EL (cell line): ENCODE results near the gene MYO15B.
A peak's percentile ranks its signal among the peaks of the same experiment; 100 is the strongest.

ENCODE experiments used
- DNase-seq: peaks from one replicate; pipeline ENCODE4 v3.0.0-alpha.2; 2016

Gene MYO15B

DNA sequence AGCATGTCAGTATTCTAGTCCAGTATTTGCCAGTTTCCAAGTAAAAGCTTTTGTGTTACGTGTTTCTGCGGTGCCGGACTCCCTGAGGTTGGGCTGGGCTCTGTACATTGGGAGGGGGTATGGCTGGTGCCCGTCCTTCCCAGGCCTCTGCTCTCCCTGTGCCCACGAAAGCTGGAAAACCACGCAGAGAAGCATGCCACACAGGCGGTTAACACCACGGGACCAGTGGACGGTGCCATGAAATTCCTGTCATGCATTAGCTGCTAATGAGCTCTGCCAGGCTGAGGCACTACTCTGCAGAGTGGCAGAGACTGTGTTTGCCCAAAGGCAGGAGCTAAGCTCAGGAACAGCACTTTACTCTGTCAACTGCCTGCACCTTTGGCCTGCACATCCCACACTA lies 53.7 kb downstream of the MYO15B start:
- DNase-seq, result no peak

DNA sequence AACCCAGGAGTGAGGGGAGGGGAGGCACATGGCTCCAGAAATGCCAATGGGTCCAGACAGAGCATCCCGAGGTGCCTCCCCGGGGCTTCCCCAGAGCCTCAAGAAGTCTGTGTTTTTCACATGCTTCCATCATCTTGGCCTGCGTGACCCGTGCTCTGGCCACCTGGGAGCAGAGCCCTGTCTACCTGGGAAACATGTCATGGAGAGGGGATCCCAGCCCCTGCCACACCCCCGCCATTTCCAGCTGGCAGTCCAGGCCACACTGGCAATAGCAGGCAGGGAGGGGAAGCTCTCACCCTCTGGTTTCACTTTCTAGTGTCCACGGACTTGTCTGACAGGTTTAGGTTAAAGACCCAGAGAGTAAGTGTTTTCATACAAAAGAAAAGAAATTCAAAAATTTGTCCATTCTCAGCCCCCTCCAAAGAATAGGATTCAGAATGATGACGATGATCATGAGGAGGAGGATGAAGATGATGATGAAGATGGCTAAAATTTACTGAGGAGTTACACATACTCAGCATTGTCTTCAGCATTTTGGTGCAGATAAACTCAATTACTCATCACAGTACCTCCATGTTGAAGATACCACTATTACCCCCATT lies 54.7 kb downstream of the MYO15B start:
- DNase-seq, result no peak

DNA sequence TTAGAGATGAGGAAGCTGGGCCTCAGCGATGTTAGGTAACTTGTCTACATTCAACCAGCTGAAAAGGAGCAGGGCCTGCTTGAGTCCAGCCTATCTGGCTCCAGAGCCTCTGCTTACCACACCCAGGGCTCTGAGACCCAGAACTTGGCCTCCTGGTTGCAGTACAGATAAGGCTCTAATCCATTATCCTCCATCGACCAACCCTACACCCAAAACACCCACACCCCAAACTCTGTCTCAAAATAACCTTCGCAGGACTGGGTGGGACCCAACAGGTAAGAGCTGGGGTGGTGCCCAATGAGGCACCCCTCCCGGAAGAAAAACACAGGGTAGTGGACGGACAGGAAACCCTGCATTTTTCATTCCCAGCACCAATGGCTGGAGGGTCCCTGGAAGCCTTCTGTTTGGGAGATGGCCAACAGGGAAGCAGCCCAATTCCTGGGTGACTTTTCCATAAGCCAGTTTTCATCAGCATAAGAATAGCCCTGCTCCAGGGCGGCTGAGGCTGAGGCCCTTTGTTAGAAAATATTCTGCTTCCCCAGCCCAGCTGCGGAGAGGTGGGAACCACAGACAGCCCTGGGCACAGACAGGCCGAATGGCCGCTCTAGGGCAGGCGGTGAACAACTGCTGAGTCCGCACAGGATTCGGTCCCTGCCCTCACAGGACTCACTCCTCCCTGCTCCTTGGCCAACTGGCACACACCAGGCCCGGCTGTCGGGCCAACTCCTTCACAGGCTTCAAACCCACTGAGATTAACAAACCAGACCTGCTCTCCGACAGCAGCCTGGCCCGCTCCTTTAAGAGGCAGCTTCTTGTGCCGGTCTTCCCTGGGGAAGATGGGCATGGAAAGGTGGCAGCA lies 55.4 kb downstream of the MYO15B start:
- DNase-seq, result no peak

DNA sequence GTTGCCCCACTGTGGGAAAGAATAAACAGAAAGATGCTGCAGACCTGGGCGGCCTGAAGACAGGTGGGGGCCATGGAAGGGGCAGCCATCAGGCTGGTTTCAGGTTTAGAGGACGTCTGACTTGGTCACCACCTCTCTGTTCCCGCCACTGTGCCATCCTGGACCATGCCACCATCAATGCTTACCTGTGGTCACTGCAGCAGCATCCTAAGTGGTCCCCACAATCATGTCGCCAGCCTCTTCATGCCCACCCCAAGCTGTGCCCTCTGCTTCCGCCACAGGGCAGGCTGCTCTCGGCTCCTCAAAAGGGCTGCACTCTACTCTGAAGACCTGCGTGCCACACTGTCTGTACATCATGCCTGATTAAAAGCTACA lies 56.0 kb downstream of the MYO15B start:
- no peak for DNase-seq

DNA sequence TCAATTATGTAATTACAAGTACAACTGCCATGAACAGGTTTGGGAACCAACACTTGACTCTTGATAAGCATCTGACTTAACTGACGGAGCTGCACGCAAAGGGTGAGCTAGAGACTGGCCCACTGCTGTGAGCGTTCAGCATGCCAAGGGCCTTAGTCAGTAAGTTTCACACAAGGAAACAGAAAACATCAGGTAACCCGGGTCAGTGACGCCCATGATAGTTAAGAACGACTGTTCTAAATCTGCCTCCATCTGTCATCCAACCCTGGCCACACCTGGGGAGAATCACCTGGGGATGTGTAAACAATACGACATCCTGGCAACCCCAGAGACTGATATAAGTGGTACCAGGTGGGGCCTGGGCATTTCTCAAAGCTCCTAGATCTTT lies 57.9 kb downstream of the MYO15B start:
- no peak for DNase-seq

DNA sequence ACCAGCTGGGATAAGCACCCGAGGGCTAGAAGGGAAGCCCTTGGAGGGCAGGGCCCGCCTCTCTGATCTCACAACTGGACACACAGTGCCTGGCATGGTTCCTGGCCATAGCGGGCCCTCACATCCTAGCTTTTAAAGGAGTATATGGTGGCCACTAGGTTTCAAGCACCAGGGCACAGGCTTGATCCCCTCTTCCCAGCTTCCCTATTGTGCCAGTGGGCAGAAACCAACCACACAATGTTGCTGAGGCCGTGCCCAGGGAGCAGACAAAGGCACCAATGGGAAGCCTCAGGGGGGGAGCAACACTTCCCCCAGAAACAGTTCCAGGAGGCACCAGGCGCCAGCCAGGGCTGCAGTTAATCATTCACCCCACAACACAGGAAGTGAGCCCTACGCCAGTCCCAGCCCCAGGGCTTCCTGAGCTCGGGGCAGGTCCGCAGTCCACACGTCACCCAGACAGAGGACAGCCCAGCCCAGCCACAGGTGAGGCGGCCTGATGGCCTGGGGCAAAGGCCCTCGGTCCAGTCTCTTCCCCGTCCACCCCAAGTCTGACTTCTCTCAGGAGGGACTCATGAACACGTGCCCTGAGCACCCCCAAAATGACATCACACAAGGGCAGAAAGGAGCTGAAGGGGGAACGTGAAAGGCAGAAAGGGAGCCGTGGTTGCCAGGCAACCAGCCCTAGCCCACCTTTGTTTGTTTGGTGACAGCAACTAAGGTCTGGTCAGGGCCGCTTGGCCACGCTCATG lies 58.5 kb downstream of the MYO15B start:
- DNase-seq, result no peak

DNA sequence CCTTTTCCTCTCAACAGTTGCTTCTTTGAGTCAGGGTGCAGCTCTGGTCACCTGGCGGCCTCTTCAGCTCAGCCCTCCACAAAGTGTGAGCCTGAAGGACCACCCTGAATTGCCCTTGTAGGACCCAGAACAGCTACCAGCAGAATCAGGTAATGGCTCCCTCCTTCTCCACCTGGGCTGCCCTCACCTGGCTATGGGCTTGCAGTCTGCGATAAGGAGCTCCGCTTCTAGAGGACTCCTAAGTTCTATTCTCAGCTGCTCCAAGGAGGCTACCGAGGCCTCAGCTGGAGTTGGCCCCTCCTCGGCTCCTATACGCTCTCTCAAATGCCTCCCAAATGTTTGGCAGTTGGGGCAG lies 59.0 kb downstream of the MYO15B start:
- no peak for DNase-seq

DNA sequence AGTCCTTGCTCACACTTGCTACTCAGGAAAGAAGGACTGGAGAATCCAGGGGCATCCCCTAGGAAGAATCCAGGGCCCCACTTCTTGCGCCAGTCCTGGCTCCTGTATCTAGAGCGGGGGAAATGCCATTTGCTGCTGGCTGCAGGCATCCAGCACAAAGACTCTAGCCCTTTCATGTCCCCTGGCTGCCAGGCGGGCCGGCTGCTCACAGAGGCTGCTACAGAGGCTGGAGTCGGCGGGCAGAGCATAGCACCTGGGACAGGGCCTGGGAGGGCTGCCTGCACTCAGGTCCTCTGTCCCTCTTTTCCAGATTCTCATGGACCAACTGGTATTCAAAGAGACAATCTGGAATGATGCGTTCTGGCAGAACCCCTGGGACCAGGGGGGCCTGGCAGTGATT lies 59.5 kb downstream of the MYO15B start:
- DNase-seq, result no peak

DNA sequence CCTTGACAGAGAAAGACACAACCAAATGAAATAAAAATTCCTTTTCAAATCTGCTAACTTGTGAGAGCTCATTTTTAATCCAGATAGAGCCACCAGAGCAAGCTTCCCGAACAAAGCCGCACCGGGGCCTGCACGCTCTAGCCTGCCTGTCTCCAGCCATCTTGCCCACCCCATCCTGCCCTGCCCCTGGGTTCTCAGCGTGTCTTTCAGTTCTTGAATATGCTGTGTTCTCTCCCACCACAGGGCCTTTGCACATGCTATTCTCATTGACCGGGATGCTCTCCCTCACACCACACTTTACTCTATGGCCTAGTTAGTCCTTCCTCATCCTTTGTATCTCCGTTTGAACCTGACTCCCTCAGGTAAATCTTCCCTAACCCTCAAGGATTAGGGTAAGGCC lies 60.3 kb downstream of the MYO15B start:
- no peak for DNase-seq

DNA sequence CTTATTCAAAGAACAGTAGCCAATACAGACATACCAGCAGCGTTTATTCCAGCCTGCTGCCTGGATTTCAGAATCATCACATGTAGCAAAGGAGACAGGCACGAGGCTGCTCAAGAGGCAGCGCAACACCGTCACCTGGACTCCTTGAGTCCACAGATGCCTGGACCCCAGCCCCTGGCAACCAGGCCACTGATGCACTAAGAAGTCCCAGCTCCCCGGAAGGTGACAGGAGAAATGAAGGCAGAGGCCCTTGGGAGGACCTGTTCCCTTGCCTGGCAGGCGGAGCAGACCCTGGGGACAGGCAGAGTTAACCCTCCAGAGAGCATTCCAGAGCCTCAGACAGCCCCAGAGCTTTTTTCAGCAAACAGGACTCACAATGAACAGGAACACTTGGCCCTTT lies 62.1 kb downstream of the MYO15B start:
- no peak for DNase-seq

DNA sequence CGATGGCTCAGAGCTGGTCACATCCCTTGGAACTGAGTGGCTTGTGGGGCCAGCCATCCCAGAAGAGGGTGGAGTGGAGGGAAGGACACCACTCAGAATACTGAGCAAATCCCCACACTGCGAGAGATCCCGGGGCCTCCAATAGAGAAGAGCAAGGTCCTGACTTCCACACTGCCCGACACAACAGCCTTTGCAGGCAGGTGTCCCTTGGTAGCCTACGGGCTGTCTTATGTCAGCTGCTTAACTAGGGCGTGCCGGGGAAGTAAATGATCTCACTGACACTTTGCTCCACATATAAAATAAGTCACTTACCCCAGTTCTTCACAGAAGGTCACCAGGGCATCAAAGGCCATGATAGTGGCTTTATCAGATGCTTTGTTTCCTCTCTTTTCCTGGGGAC lies 63.3 kb downstream of the MYO15B start:
- DNase-seq, result no peak

DNA sequence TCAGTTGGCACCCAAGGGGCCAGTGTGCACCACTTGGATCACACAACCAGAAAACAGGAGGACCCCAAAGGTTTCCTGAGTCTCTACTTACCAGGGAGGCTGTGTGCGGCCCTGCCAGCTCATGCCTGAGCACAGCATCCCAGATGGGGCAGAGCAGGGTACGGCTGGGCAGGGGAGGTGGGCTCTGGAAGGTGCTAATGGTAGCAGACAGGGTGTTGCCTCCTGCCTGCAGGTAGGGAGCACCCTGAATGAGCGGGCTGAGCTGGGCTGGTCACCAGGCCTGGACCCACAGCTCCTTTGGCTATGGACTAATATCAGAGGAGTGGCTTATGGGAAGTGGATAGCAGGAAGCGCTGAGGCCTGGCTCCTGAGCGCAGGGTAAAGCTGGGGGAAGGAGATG lies 64.7 kb downstream of the MYO15B start:
- no peak for DNase-seq

DNA sequence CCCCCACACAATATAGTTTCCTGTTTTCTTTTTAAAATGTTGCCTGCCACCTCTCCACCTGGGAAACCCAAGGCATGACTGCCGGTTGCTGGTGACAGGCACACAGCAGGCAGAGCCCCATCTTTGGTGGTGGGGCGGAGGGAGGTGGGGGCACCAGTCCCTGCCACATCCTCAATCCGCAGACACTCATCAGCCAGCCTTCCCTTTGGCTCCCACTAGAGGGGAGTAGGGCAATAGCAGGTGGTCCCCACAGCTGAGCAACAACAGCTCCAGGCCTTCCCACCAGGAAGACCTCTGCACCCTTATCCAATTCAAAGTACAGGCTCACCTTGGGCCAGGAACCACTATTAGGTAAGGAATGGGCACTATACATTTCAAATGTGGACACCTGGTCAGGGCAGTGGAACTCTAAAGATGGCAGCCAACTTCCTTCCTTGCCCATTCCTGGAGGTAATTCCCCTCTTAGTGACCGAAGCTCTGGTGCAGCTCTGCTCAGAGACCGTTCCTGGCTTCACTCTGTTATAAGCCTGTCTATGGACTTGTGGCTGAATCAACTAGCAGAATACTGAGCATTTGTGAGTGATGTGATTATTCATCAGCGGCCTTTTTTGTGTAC lies 65.4 kb downstream of the MYO15B start:
- DNase-seq, result peak; percentile 41

DNA sequence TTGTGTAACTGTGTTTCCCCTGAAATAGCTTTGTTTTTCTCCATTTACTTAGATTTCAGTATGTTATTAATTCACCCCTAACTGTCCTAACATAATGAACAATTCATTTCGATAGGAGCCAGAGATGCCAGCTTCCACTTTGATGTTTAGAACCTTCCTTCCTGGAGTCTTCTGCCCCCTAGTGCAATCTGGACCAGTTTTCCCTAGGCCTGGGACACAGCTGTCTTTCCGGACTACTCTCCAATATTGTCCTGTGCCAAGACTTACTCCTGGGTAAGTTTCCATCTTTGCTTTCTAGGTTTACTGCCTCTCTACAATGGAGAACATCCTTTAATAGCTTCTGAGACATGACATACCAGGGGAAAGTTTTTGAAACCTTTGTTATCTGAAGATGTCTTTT lies 66.6 kb downstream of the MYO15B start:
- no peak for DNase-seq

DNA sequence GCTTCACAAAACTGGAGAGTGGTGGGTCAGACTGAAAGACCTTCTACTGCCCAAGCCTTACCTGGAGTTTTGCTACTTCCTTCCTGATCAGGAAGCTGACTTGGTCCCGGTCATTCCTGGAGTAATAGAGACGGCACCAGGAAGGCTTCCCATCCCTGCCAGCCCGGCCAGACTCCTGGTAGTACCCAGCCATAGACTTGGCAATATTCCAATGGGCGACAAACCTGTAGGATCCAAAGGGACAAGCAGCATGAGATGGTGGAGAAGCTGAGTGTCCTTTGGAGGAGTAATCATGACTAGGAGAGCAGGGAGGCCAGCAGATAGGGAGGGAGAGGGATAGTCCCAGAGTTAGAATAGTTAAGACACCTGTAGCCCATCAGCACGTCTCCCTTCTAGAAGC lies 70.6 kb downstream of the MYO15B start:
- no peak for DNase-seq

DNA sequence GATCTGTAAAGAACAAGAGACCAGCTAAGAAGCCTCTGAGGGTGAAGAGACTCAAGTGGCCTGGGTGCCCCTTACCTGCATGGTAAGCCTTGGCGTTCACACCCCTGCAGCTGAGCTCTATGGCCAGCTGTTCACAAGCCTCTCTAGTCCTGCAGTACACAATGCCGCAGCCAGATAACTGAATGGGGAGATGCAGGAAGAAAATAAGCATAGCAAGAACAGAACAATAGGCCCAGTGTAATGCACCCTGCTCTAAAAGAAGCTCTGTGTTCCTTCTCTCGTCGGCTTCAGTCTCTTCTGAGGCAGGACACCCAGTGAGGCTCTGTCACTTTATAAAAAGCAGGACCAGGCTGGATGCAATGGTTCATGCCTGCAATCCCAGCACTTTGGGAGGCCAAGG lies 73.9 kb downstream of the MYO15B start:
- DNase-seq, result no peak

DNA sequence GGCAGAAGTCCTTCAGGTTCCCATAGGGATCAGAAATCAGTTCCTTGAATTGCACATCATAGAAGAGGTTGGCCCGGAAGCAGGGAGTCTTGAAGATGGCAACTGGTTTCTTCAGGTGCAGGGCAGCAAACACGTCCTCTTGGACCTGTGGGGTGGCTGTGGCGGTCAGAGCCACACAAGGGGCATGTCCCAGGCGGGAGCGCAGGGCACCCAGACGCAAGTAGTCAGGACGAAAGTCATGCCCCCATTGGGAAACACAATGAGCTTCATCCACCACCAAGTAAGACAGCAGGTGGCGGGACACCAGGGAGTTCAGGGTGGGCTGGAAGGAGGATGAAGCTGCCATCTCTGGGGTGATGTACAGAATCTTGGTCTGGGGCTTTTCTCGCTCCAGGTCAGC lies 74.9 kb downstream of the MYO15B start:
- no peak for DNase-seq

DNA sequence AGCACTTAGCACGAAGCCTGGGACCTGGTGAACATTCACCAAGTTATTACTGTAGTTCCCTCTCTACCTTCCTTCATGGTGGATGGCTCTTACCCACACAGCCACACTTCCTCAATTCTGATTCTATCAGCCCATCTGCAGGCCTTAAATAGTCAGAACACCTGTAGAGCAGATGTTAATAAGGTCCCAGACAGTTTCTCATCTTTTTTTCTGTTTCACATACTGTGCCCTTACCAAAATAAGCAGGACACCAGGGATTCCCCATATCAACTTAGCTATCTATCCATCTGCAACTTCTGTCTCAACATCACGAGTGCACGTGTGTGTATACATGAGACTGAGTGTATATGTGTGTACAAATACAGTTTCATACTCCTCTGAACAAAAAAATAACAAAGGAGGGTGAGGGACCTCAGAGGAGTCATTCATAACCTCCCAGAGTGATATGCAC lies 76.5 kb downstream of the MYO15B start:
- DNase-seq, result no peak

DNA sequence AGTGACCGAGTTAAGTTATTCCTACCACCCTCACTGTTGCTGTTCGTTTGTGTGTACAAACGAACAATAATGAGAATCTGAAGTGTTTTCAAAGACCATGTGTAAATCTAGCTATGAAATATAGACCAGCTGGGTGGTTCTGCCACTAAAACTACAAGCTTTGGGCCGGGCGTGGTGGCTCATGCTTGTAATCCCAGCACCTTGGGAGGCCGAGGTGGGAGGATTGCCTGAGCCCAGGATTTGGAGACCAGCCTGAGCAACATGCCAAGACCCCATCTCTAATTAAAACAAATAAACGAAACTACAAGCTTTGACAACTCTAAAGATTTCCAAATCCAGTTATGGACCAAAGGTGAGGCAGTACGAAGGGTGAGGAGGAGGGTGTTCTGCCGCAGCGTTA lies 78.4 kb downstream of the MYO15B start:
- DNase-seq, result no peak

DNA sequence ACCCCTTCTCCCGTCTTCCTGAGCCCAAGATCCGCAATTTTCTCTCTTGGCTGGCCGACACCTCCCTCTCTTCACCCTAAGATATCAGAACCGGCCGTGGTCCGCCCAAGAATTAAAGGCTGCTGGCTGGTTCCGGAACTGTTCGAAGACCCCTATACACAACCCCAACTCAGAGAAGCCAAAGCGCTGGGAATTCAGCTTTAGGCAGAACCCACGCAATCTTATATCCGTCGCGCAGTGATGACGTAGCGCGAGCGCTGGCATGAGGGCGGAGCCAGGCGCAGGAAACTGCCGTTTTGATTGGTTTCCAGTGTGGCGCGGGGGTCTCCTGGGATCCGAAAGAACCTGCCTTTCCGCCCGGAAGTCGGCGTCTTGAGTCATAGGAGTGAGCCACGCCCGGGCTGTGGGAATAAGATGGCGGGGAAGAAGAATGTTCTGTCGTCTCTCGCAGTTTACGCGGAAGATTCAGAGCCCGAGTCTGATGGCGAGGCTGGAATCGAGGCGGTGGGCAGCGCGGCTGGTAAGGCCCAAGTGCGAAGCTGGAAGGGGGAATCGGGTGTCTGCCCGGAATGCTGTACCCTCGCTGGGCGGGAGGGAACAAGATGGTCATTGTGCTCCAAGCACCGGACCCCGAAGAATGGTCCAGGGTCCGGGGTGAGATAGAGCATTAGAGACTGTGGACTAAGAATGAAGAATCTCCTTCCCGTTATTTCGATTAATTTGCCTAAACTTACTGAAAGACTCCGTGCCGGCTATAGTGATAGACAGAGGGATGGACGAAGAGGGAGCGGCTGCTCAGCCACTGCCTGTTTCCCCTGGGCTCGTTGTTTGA lies 79.6 kb downstream of the MYO15B start, which contains the start of the genes RECQL5 and SAP30BP:
Gene RECQL5 (minus strand): TSS at position 196 of the 832 bp plus-strand sequence. CDS start 597 bp downstream, outside the sequence.
Gene SAP30BP (plus strand): TSS at position 380 of the 832 bp plus-strand sequence. CDS start 35 bp downstream, at position 415.
- peak; percentile 98 for DNase-seq

DNA sequence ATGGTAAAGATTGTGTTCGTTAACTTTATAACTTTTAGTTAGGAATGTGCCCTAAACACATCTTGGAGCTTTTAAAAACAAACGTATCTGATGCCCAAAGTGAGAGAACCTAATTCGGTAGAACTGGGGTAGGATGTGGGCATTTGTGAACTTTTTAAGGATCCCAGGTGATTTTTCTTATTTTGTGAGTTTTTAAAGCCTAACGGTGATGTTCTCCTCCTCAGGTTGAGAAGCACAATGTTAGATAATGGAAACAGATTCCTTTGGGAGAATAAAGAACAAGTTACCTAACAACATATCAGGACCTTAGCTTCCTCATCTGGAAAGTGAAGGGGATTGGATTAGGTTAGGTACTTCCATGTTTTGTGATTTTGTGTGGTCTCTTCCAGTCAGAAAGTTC lies 80.2 kb downstream of the MYO15B start:
- no peak for DNase-seq

DNA sequence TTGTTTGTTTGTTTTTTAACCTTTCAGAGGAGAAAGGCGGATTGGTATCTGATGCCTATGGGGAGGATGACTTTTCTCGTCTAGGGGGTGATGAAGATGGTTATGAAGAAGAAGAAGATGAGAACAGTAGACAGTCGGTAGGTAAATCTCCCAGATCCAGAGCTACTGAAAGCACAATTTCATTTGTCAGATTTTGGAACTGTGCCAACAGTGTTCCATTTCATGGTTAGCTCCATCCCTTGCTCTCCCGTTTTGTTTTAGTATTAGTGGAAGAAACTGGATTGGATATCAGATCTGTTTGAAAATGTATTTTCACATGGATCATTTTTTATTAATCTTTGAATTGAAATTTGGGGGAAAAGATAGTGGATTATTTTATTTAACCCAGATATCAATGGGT lies 80.9 kb downstream of the MYO15B start:
- DNase-seq, result no peak
